Stimulated activated CD4-positive, alpha-beta T cell treated with anti-CD3 and anti-CD28 coated beads, Interleukin-15, amount 100 ng/mL, for 48 hours (primary cell): ENCODE measurements around the gene WDR70.
"Not testable (repeated sequence)": the region's sequence is repeated elsewhere in the genome, so short reads cannot be mapped to it uniquely, and the experiment has no call there.

Experiments used
- DNase-seq, 2 donors: peaks; one replicate each; pipeline ENCODE4 v3.0.0-alpha.2; 2020; ENCODE audit warnings: low read depth in 2 of 2

Gene WDR70

DNA sequence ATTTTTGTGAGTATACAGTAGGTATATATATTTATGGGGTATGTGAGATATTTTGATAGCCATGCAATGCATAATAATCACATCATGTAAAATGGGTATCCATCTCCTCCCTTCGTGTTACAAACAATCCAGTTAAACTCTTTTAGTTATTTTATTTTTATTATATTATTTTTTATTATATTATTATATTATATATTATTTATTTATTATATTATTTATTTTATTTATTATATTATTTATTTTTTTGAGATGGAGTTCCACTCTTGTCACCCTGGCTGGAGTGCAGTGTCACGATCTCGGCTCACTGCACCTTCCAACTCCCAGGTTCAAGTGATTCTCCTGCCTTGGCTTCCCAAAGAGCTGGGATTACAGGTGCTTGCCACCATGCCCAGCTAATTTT is 138.6 kb downstream of the WDR70 start:
- no peak for DNase-seq

GRCh38 chr5:37518356-37518755 is 139.2 kb downstream of the WDR70 start:
- not testable (repeated sequence) for DNase-seq

GRCh38 chr5:37519304-37519703 is 140.2 kb downstream of the WDR70 start:
- no peak for DNase-seq

GRCh38 chr5:37519807-37520206 is 140.7 kb downstream of the WDR70 start:
- DNase-seq = no peak

DNA sequence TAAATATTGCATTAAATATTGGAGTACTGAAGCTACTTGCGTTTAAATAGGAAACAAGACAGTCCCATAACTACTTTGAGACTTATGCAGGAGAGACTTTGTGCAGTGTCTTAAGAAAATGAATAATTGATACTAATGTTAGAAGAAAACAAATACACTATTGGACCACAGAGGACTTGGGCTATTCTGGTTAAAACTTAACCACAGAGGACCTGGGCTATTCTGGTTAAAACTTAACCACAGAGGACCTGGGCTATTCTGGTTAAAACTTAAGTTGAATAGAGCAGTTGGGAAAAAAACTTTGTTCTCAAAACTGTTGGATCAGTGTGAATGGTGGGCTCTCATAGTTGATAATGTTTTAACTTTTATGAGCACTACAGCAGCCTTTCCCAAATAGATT is 141.7 kb downstream of the WDR70 start:
- no peak for DNase-seq

GRCh38 chr5:37532976-37533740 is 154.0 kb downstream of the WDR70 start:
- DNase-seq = no peak

- DNase-seq = no peak
Measured at GRCh38 chr5:37533851-37534250, 154.7 kb downstream of the WDR70 start.

GRCh38 chr5:37539459-37539858 is 160.3 kb downstream of the WDR70 start:
- DNase-seq = no peak

- no peak for DNase-seq
Measured at GRCh38 chr5:37543216-37543615, 164.1 kb downstream of the WDR70 start.

GRCh38 chr5:37549411-37549810 is 170.3 kb downstream of the WDR70 start:
- no peak for DNase-seq

DNA sequence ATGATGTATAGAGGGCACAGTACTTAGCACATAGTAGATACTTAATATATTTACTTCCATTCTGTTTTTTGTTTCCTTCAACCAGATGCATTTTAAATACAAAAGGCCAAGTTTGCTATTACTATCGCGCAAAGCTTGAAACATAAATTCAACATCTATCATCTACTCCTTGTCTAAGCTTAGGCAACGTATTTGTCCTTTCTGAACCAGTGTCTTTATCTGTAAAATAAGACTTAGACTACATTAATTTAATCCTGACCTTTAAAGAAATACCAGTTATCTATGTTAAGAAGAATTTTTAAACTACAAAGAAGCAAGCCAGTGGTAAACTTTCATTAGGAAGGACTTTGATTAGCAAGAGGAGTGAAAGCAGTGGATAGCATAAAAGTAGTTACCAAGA is 173.0 kb downstream of the WDR70 start:
- no peak for DNase-seq

DNA sequence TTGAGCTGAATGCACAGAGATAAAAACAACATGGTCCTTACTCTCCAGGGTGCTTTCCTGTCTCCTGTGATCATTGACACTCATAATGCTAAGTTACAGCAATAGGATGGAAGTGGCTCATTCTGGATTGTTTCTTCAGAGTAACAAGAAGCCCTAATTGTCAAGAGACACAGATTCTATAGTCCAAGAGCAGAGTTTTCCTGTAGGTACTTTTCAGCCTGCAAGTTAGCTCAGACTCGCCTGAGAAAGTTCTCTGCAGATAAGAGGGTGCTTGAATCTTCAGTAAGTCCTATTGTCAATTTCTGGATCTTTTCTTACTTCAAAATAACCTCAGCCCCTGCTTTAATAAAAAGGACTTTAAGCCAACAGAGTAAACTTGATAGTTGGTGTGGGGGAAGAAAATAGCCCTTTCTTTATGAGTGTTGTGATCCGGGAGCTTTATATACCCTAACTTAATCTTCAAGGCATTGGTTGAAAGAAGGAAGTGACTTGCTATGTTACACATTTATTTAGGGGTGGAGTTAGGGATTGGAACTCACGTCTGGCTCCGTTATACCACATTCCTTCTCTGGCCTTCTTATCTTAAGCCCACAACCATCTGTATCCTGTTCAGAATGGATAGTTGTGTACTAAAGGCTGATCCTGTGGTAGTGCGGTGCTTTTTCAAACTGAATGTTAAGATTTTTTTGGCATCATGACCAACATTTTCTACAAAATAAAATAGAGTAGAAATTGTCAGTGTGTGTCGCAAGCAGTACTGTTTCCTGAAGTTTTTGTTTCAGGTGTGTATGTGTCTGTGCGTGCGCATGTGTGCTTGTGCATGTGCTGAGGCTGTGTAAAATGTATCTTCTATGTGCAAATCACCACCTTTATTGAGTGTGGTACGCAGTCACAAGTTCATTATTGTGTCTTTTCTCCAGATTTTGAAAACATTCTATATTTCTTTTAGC is 173.9 kb downstream of the WDR70 start:
- DNase-seq = no peak

- DNase-seq = no peak
Measured at GRCh38 chr5:37553720-37554404, 174.7 kb downstream of the WDR70 start.

DNA sequence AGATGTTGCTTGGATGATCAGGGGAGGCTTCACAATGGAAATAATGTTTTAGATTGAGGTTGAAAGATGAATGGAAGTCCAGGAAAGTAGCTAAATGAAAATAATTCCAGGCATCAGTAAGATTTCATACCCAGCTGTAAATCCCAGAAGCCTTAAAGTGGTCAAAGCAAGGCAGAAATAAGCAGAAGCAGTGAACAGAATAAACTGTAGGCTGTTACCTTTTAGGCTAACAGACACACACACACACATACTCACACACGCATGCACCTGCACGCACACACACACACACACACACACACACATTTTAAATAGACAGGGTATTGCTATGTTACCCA is 175.3 kb downstream of the WDR70 start:
- no peak for DNase-seq

- DNase-seq = no peak
Measured at GRCh38 chr5:37554938-37555337, 175.8 kb downstream of the WDR70 start.

GRCh38 chr5:37557734-37558293 is 178.7 kb downstream of the WDR70 start:
- no peak for DNase-seq

DNA sequence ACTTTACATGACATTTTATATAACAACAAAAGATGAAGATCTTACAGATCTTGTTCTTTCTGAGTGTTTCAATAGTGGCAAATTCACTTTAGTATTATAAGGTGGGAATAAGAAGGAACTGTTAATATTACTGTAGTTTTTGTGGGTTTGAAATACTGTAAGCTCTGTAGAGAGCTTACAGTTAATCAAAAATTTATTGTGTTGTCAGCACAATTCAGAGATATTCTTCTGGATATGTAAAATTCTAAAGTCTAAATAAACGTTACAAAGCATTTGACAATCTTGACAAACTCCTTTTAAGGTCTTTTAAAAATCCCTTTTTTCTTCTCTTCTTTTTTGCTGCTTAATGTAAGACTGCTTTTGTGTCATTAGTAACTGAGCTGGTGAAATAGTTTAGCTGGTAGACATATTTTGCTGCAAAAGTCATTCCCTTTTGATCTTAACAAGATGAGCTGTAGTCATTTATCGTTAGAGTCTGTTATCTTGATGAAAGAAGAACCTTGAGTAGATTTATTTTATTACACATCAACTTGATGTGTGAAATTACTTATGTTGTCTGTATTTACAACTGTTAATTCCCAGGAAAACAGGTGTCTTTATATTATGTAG is 186.0 kb downstream of the WDR70 start:
- DNase-seq = no peak

DNA sequence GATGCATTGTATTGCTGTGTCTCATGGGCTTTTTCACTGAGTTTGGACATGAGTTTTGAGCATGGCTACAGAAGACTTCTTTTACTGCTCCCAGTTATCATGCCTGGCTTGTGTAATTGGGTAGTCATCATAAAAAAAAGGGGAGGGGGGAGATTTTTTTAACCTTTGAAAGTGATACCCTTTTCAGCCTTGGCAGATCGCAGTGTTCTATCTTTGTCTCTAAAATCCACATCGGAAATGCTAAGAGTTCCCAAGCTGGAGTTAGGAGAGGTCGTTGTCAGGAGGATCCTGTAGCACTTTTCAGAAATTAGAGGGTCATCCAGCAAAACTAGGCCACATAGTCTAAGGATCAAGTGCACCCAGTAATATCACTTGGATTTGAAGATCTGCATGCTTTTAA is 188.4 kb downstream of the WDR70 start:
- DNase-seq = no peak

DNA sequence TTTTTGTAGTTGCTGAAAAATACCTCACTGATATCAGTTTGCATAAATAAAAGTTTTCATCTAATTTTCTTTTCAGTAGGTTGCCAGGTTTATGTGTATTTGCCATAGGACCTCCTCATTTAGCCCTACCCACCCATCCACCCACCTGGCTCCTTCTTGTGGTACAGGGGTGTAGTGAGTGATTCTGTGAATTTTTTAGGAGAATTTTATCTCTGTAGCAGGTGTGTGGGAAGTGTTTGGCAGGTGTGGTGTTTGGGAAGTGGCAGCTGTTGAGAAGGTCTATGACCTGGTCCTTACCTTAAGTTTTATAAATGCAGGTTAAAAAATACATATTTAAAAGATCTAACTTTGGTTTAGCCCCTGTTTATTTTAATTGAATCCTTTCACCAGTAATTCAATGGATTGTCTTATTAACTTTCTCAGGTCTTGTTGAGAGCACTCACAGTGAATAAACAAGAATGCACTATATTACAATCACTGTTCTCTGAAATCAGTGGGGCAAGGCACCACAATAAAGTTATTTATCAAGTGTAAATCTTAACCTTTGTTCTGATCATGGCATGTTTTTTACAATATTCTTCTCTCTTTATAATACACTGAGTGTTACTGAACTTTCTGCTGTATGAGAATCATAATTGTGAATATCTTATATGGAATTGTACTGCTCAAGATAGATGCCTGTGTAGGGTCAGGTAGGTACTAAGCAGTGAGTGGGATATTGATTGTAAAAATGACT is 189.1 kb downstream of the WDR70 start:
- DNase-seq = no peak

GRCh38 chr5:37568893-37569292 is 189.8 kb downstream of the WDR70 start:
- DNase-seq = no peak

GRCh38 chr5:37569466-37569865 is 190.3 kb downstream of the WDR70 start:
- DNase-seq = no peak
